Measurements from ENCODE around the gene LYPD5. TPM values are rescaled to one million over a fixed set of nuclear protein-coding genes. Genes with fewer than 3 reads are reported as not detected.

The LYPD5 gene
- 0.11 to 0.39 TPM (median 0.18 TPM) in 5 replicates for total RNA-seq (2022; extraction: Qiagen RNA extraction)

GRCh38 chr19:43802216-43802951 lies at the start of gene LYPD5:
TSS of gene LYPD5 (minus strand) at chr19:43802447. CDS start at chr19:43802380, 67 bp downstream.

GRCh38 chr19:43826787-43827754 lies 24.8 kb upstream of the LYPD5 start, which contains the start of gene ZNF283:
TSS of gene ZNF283 (plus strand) at chr19:43827321. CDS start at chr19:43833505, 6,184 bp downstream.

GRCh38 chr19:43780706-43781525 lies 21.3 kb downstream of the LYPD5 start, which contains the start of gene KCNN4:
TSS of gene KCNN4 (minus strand) at chr19:43780973. CDS start at chr19:43780861, 112 bp downstream.

GRCh38 chr19:43754503-43755255 lies 47.6 kb downstream of the LYPD5 start, which contains the start of gene SMG9:
TSS of gene SMG9 (minus strand) at chr19:43754962. CDS start at chr19:43750741, 4,221 bp downstream.

Other genes with a start within 250 kb of the LYPD5 start
- gene XRCC1, start 226.9 kb downstream of the LYPD5 start, total RNA-seq (2022; extraction: Qiagen RNA extraction): 25.4 to 29.3 TPM (median 28.2 TPM) in 5 replicates
- gene PINLYP, start 226.6 kb downstream of the LYPD5 start, total RNA-seq (2022; extraction: Qiagen RNA extraction): 0.09 to 0.67 TPM (median 0.19 TPM) in 4 of 5 replicates, not detected in the other
- 4.8 to 7.7 TPM (median 5.9 TPM) in 5 replicates for gene IRGQ, start 206.3 kb downstream of the LYPD5 start, total RNA-seq (2022; extraction: Qiagen RNA extraction)
- 12.8 to 21.4 TPM (median 19.3 TPM) in 5 replicates for gene ZNF576, start 205.9 kb downstream of the LYPD5 start, total RNA-seq (2022; extraction: Qiagen RNA extraction)
- 0.71 to 0.94 TPM (median 0.84 TPM) in 5 replicates for gene SRRM5, start 190.4 kb downstream of the LYPD5 start, total RNA-seq (2022; extraction: Qiagen RNA extraction)
- 41.8 to 62.6 TPM (median 62.3 TPM) in 5 replicates for gene ZNF428, start 182.8 kb downstream of the LYPD5 start, total RNA-seq (2022; extraction: Qiagen RNA extraction)
- gene CADM4, start 162.6 kb downstream of the LYPD5 start, total RNA-seq (2022; extraction: Qiagen RNA extraction): 7.7 to 11.6 TPM (median 8.9 TPM) in 5 replicates
- 59.0 to 67.2 TPM (median 63.7 TPM) in 5 replicates for gene PLAUR, start 132.3 kb downstream of the LYPD5 start, total RNA-seq (2022; extraction: Qiagen RNA extraction)
- not detected in 5 replicates for gene IRGC, start 86.4 kb downstream of the LYPD5 start, total RNA-seq (2022; extraction: Qiagen RNA extraction)
- 49.2 to 64.3 TPM (median 55.9 TPM) in 5 replicates for gene SMG9, start 47.5 kb downstream of the LYPD5 start, total RNA-seq (2022; extraction: Qiagen RNA extraction)
- 42.2 to 55.5 TPM (median 53.1 TPM) in 5 replicates for gene KCNN4, start 21.5 kb downstream of the LYPD5 start, total RNA-seq (2022; extraction: Qiagen RNA extraction)
- 3.9 to 6.1 TPM (median 4.8 TPM) in 5 replicates for gene ZNF283, start 24.9 kb upstream of the LYPD5 start, total RNA-seq (2022; extraction: Qiagen RNA extraction)
- 0.13 to 0.39 TPM (median 0.21 TPM) in 5 replicates for gene ZNF404, start 81.5 kb upstream of the LYPD5 start, total RNA-seq (2022; extraction: Qiagen RNA extraction)
- 8.7 to 12.8 TPM (median 9.8 TPM) in 5 replicates for gene ZNF45, start 132.8 kb upstream of the LYPD5 start, total RNA-seq (2022; extraction: Qiagen RNA extraction)
- 0.51 to 0.84 TPM (median 0.60 TPM) in 5 replicates for gene ZNF221, start 148.8 kb upstream of the LYPD5 start, total RNA-seq (2022; extraction: Qiagen RNA extraction)
- 1.9 to 3.6 TPM (median 3.0 TPM) in 5 replicates for gene ZNF155, start 181.7 kb upstream of the LYPD5 start, total RNA-seq (2022; extraction: Qiagen RNA extraction)
- 2.2 to 4.2 TPM (median 3.3 TPM) in 5 replicates for gene ZNF230, start 200.5 kb upstream of the LYPD5 start, total RNA-seq (2022; extraction: Qiagen RNA extraction)
- gene ZNF222, start 222.9 kb upstream of the LYPD5 start, total RNA-seq (2022; extraction: Qiagen RNA extraction): 3.1 to 3.8 TPM (median 3.5 TPM) in 5 replicates
- gene ZNF223, start 249.6 kb upstream of the LYPD5 start, total RNA-seq (2022; extraction: Qiagen RNA extraction): 2.3 to 5.1 TPM (median 2.9 TPM) in 5 replicates

All from A549 treated with Hydrocortisone at 1 μM for 4 hours (cell line).